Caco-2 (cell line): ENCODE measurements around the gene MC5R. TPM values are rescaled to one million over a fixed set of nuclear protein-coding genes. Genes with fewer than 3 reads are reported as not detected.

Experiments
- BruUV-seq: library from RNA; stranded (reverse); fragments of 400-500 nt; replicated peaks from 2 replicates; lab custom pipeline; 2021; lab: Mats Ljungman, UMichigan
- CTCF ChIA-PET: fragments of 300-600 bp; sonication (Branson Sonifier 250); formaldehyde crosslinking; loops from one replicate; lab custom pipeline; 2022; ENCODE audit warnings: antibody characterized with exemption; lab: Charles Lee
- POLR2A ChIA-PET: fragments of 300-600 bp; sonication (Branson Sonifier 250); formaldehyde crosslinking; loops from one replicate; lab custom pipeline; 2022; ENCODE audit warnings: antibody characterized with exemption; lab: Charles Lee
- DNase-seq, 2 experiments: peaks; one replicate each; pipeline versions ENCODE4 v3.0.0 to v3.0.0-alpha.2; 2020 to 2022
- H3K27me3 ChIP-seq: replicated peaks from 2 replicates; pipeline ENCODE4 v1.6.0; 2011; ENCODE audit warnings: low read length; ENCODE audit not compliant: control insufficient read depth, insufficient read depth
- H3K36me3 ChIP-seq: 2 replicates; pipeline ENCODE4 v1.5.1; 2011; ENCODE audit warnings: low read length; ENCODE audit not compliant: control insufficient read depth, insufficient read depth
- H3K4me1 ChIP-seq: fragments of 250-450 bp; sonication (Bioruptor Pico); 2 replicates; pipeline ENCODE4 v1.5.1; 2020; ENCODE audit warnings: mild to moderate bottlenecking
- H3K4me3 ChIP-seq: 2 replicates; pipeline ENCODE4 v1.5.1; 2011; ENCODE audit warnings: low read depth, mild to moderate bottlenecking, control low read depth, low read length
- H3K9me3 ChIP-seq: fragments of 250-450 bp; sonication (Bioruptor Pico); 2 replicates; pipeline ENCODE4 v1.5.1; 2020; ENCODE audit warnings: mild to moderate bottlenecking, moderate library complexity
- H3K27ac Mint-ChIP-seq: one replicate; pipeline ENCODE4 v1.8.0; 2022; ENCODE audit warnings: mixed read lengths; ENCODE audit not compliant: unreplicated experiment
- H3K27me3 Mint-ChIP-seq: one replicate; pipeline ENCODE4 v1.8.0; 2022; ENCODE audit warnings: mixed read lengths; ENCODE audit not compliant: insufficient read depth, unreplicated experiment
- H3K36me3 Mint-ChIP-seq: one replicate; pipeline ENCODE4 v1.8.0; 2022; ENCODE audit warnings: mild to moderate bottlenecking, mixed read lengths; ENCODE audit not compliant: insufficient read depth, unreplicated experiment
- H3K4me1 Mint-ChIP-seq: one replicate; pipeline ENCODE4 v1.8.0; 2022; ENCODE audit warnings: low read depth, mixed read lengths; ENCODE audit not compliant: unreplicated experiment
- H3K4me3 Mint-ChIP-seq: one replicate; pipeline ENCODE4 v1.8.0; 2022; ENCODE audit warnings: mild to moderate bottlenecking, moderate library complexity, mixed read lengths; ENCODE audit not compliant: unreplicated experiment
- H3K9me3 Mint-ChIP-seq: one replicate; pipeline ENCODE4 v1.8.0; 2022; ENCODE audit warnings: mixed read lengths; ENCODE audit not compliant: unreplicated experiment
- CTCF ChIP-seq, 2 experiments: fragments of 200-600 bp in 1 of 2; IDR thresholded peaks; 1 replicate in 1 of 2; 2 replicates in 1 of 2; pipeline versions ENCODE4 v1.5.1 to v1.8.0; 2011 to 2022; ENCODE audit warnings: antibody characterized with exemption in 1 of 2, control low read depth in 1 of 2, inconsistent platforms in 1 of 2, low read depth in 1 of 2, low read length in 1 of 2, mild to moderate bottlenecking in 1 of 2, moderate library complexity in 1 of 2; ENCODE audit not compliant: insufficient read depth in 1 of 2, severe bottlenecking in 1 of 2, unreplicated experiment in 1 of 2
- intact Hi-C: fragments of 100-400 bp; cut with micrococcal nuclease; formaldehyde crosslinking; loops from one replicate; pipeline ENCODE4 v1.10.0; 2022; ENCODE audit not compliant: unreplicated experiment
- total RNA-seq: library from RNA; stranded (reverse); gene quantifications from 2 replicates; pipeline ENCODE4 v1.2.3, GENCODE V29; 2022

Gene MC5R
- total RNA-seq, 1 experiment from 2014 or later: not detected

- no peaks in the 10 kb centered on the region for H3K36me3 Mint-ChIP-seq
- POLR2A ChIA-PET: no interaction called here
- TF ChIP-seq CTCF (IDR thresholded peaks at IDR 0.05; ENCODE audit: insufficient read depth in 1 of 2, low read depth in 1 of 2, low read length in 1 of 2, severe bottlenecking in 1 of 2, unreplicated experiment in 1 of 2): no peak
- peaks cover 19% of the 10 kb centered on the region for H3K9me3 Mint-ChIP-seq
- Histone ChIP-seq H3K4me3 (no peak overlapping the region), H3K9me3 (no peaks in the 10 kb centered on the region), H3K4me1 (no peaks in the 10 kb centered on the region), H3K36me3 (no peaks in the 10 kb centered on the region), H3K27me3 (no peaks in the 10 kb centered on the region)
- no peak for DNase-seq
- H3K27ac Mint-ChIP-seq: peak overlapping the region; percentile 26
- CTCF ChIA-PET: no interaction called here
- H3K27me3 Mint-ChIP-seq: peaks cover 3% of the 10 kb centered on the region
- no TSS peak for BruUV-seq
- no peak overlapping the region for H3K4me3 Mint-ChIP-seq
- intact Hi-C loops: loop anchor here (10.0 kb wide), 1 partner anchor 180 kb away; no protein-coding TSS in a partner anchor
- H3K4me1 Mint-ChIP-seq: peaks cover 21% of the 10 kb centered on the region
Measured at GRCh38 chr18:13804305-13804704, 19.6 kb upstream of the MC5R start.

- no peaks in the 10 kb centered on the region for H3K27me3 ChIP-seq
- Mint-ChIP-seq H3K4me3 (no peak overlapping the region), H3K36me3 (no peaks in the 10 kb centered on the region), H3K4me1 (peaks cover 29% of the 10 kb centered on the region), H3K27me3 (peaks cover 5% of the 10 kb centered on the region), H3K27ac (no peak overlapping the region), H3K9me3 (peaks cover 19% of the 10 kb centered on the region)
- TF ChIP-seq CTCF (IDR thresholded peaks at IDR 0.05; ENCODE audit: insufficient read depth in 1 of 2, low read depth in 1 of 2, low read length in 1 of 2, severe bottlenecking in 1 of 2, unreplicated experiment in 1 of 2): no peak
- peaks cover 10% of the 10 kb centered on the region; the same call in 1 of the 2 replicates for H3K4me1 ChIP-seq
- ChIA-PET POLR2A (no interaction called here), CTCF (no interaction called here)
- no peak for DNase-seq
- H3K4me3 ChIP-seq: no peak overlapping the region
- H3K9me3 ChIP-seq: no peaks in the 10 kb centered on the region
- no peaks in the 10 kb centered on the region for H3K36me3 ChIP-seq
- intact Hi-C loops: loop anchor here (10.0 kb wide), 1 partner anchor 184 kb away; no protein-coding TSS in a partner anchor
- no TSS peak for BruUV-seq
Measured at GRCh38 chr18:13808294-13809042, 15.5 kb upstream of the MC5R start.

GRCh38 chr18:13809043-13809430, 14.9 kb upstream of the MC5R start:
- Mint-ChIP-seq H3K4me3 (no peak overlapping the region), H3K27ac (no peak overlapping the region), H3K9me3 (peaks cover 19% of the 10 kb centered on the region), H3K36me3 (no peaks in the 10 kb centered on the region), H3K4me1 (peaks cover 29% of the 10 kb centered on the region), H3K27me3 (peaks cover 6% of the 10 kb centered on the region)
- ChIA-PET CTCF (no interaction called here), POLR2A (no interaction called here)
- H3K36me3 ChIP-seq: no peaks in the 10 kb centered on the region
- no TSS peak for BruUV-seq
- peaks cover 10% of the 10 kb centered on the region; the same call in 1 of the 2 replicates for H3K4me1 ChIP-seq
- no peaks in the 10 kb centered on the region for H3K27me3 ChIP-seq
- no peak overlapping the region for H3K4me3 ChIP-seq
- DNase-seq: no peak
- intact Hi-C loops: loop anchor here (10.0 kb wide), 1 partner anchor 184 kb away; no protein-coding TSS in a partner anchor
- TF ChIP-seq CTCF (IDR thresholded peaks at IDR 0.05; ENCODE audit: insufficient read depth in 1 of 2, low read depth in 1 of 2, low read length in 1 of 2, severe bottlenecking in 1 of 2, unreplicated experiment in 1 of 2): no peak
- H3K9me3 ChIP-seq: no peaks in the 10 kb centered on the region
